Spinal cord (tissue), 10 donors: ENCODE measurements around the gene ZNF674. TPM values are rescaled to one million over a fixed set of nuclear protein-coding genes. Genes with fewer than 3 reads are reported as not detected.

Source experiments
- DNase-seq, 6 donors: peaks; one replicate each; pipeline versions ENCODE4 v3.0.0 to v3.0.0-alpha.2; 2013 to 2015; ENCODE audit warnings: low spot score in 6 of 6, low read depth in 4 of 6
- H3K27ac ChIP-seq: one replicate; pipeline ENCODE4 v1.5.1; 2013; ENCODE audit warnings: low read depth, low read length, control low read depth
- H3K27me3 ChIP-seq: one replicate; pipeline ENCODE4 v1.6.1; 2013; ENCODE audit warnings: low read length; ENCODE audit not compliant: control insufficient read depth, insufficient read depth
- H3K36me3 ChIP-seq: one replicate; pipeline ENCODE4 v1.6.1; 2013; ENCODE audit warnings: low read length; ENCODE audit not compliant: control insufficient read depth, insufficient read depth
- H3K4me1 ChIP-seq: one replicate; pipeline ENCODE4 v1.6.1; 2013; ENCODE audit warnings: low read length; ENCODE audit not compliant: control insufficient read depth, insufficient read depth
- H3K4me3 ChIP-seq: one replicate; pipeline ENCODE4 v1.5.1; 2013; ENCODE audit warnings: low read depth, low read length, control low read depth
- H3K9me3 ChIP-seq: one replicate; pipeline ENCODE4 v1.6.1; 2013; ENCODE audit warnings: low read length; ENCODE audit not compliant: control insufficient read depth, insufficient read depth
- WGBS: methylation state at CpG from one replicate; pipeline ENCODE4 v1.1.5; 2013; ENCODE audit warnings: missing lambda C conversion rate; ENCODE audit not compliant: insufficient coverage; 5-methylcytosine and 5-hydroxymethylcytosine counted together
- polyA plus RNA-seq, 2 donors: library from polyadenylated mRNA; unstranded; fragments of 120-200 nt; gene quantifications; one replicate each; pipeline ENCODE4 v1.2.1, GENCODE V29; 2013; ENCODE audit not compliant: insufficient read length in 2 of 2
- total RNA-seq, 2 donors: library from RNA; depleted of rRNA in 1 of 2; stranded (reverse); fragments of 120-200 nt in 1 of 2; fragments of >200 nt in 1 of 2; gene quantifications; one replicate each; pipeline versions ENCODE4 v1.2.3 to v1.2.4, GENCODE V29; 2013 to 2014
- donor health status: healthy.

The ZNF674 gene
- total and polyA plus RNA-seq, 4 donors = 7.0 to 7.8 (median 7.2) TPM

DNA sequence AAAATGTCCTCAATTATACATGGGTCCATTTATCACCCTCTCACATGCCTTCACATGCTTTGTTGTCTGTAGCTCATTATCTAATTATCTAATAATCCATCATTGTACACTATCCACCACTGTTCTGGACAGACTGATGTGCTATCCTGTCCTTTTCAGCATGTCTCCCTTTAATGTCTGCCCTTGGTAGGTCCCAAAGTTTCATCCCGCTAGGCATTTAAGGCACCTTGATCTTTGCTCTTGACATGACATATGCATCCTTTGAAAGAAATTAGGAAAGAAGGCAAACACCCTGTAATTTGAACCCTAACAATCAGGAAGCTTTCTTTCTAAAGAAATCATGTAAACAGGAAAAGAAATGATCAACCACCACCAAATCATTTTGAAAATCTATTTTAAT, 34.0 kb upstream of the ZNF674 start:
- WGBS = no CpG with 5 or more reads among the region's 1 CpG
- Histone ChIP-seq H3K4me1 (peaks cover 4% of the 10 kb centered on the region), H3K27me3 (peaks cover 3% of the 10 kb centered on the region), H3K36me3 (no peaks in the 10 kb centered on the region), H3K27ac (no peak overlapping the region), H3K9me3 (no peaks in the 10 kb centered on the region), H3K4me3 (no peak overlapping the region)
- no peak for DNase-seq

DNA sequence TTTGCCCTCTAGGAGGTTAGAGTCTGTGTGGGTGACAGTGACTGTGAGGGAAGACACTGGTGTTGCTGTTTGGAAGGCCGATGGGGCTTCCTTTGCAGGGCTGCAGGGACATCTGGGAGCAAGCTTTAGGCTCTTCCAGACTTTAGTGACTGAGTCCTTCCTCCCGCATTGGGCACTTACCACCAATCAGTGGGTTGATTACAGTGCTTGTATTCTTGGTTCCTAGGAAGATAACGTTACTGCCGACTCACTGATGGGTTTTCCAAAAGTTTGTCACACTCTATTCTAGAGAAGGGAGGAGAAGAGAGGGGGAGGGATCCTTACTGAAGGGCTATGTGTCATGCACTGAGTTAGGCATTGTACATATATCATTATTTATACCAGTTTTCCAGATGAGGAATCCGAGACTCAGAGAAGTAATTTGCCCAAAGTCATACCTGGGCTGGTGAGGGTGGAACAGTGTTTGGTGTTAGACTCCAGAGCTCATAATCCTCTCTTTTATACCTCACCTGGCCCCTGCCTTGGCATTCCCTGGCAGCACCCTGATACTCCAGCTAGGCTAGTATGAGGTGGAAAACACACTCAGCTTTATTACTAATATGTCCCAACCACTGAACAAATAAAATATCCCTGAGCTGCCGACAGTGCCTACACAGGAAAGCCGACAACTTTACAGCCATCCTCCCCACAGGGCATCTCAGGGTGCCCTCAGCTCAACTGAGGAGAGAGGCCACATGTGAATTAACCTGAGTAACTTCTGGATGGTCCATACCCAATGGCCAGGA, 32.2 kb upstream of the ZNF674 start:
- DNase-seq = no peak
- Histone ChIP-seq H3K4me1 (no peaks in the 10 kb centered on the region), H3K27ac (no peak overlapping the region), H3K27me3 (peaks cover 5% of the 10 kb centered on the region), H3K4me3 (no peak overlapping the region), H3K36me3 (no peaks in the 10 kb centered on the region), H3K9me3 (no peaks in the 10 kb centered on the region)
- WGBS = 33% methylated on average over 1 of the region's 7 CpGs

DNA sequence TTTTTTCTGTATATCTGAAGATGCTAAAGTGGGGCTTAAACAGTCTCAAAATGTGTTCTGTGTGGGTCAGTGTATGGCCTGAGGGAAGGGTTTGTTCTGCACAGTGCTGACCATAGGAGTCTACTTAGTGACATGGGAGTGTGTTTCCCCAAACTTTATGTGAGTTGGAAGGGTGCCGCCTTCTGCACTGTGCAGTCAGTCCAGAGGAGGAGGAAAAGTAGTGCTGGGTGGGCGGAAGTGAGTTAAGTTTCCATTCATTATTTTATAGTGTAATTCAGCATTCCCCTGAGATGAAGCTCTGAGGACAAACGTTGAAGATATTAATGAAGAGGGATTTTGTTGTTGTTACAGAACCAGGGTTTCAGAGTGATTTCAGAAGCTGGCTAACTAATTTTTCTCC, 31.2 kb upstream of the ZNF674 start:
- Histone ChIP-seq H3K4me1 (no peaks in the 10 kb centered on the region), H3K27me3 (peaks cover 5% of the 10 kb centered on the region), H3K4me3 (peak overlapping the region; percentile 33), H3K27ac (peak overlapping the region; percentile 29), H3K9me3 (no peaks in the 10 kb centered on the region), H3K36me3 (no peaks in the 10 kb centered on the region)
- peak in 1 of 6 donors; percentile 10 for DNase-seq
- 40% methylated on average over 1 of the region's 3 CpGs for WGBS

DNA sequence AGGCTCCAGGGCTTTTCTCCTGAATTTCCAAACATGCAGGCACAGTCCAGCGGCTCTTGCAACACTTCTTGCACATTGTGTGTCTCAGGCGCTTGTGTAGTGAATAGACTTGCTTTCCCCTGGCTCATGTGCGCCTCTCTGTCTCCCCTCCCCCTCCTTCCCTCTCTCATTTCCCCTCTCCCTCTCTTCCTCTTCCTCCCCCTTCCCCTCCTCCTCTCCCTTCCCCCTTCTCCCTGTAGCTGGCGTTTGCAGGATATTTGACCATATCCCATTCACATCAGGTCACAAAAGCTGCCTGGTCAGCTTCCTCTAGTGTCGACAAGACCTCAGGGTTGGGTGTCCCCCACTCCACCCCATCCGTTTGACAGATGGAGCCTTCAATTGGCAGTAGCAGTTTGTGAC, 30.8 kb upstream of the ZNF674 start:
- Histone ChIP-seq H3K36me3 (no peaks in the 10 kb centered on the region), H3K4me3 (peak overlapping the region; percentile 33), H3K4me1 (no peaks in the 10 kb centered on the region), H3K27ac (peak overlapping the region; percentile 29), H3K27me3 (peaks cover 5% of the 10 kb centered on the region), H3K9me3 (no peaks in the 10 kb centered on the region)
- WGBS = 19% methylated on average over 4 of the region's 6 CpGs
- DNase-seq = peak in 2 of 6 donors; percentile 31 to 44

DNA sequence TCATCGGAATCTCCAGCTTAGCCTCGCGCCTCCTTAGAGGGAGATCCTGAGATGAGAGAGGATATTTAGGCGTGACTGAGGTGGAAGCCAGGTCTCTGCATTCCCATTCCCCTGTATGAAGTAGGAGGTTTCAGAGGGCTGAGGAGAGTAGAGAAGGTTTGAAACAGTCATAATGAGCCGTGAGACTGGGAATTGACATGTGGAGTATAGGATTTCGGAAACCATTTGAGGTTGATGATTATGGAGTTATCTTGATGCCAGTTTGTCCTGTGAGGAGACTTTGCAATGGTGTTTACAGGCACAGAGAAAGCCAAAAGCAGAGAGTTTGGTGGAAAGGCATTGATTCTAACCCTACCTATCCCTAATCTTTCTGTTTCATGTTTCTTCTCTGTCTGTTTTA, 30.4 kb upstream of the ZNF674 start:
- Histone ChIP-seq H3K27me3 (peaks cover 5% of the 10 kb centered on the region), H3K9me3 (no peaks in the 10 kb centered on the region), H3K4me1 (no peaks in the 10 kb centered on the region), H3K36me3 (no peaks in the 10 kb centered on the region), H3K4me3 (peak overlapping the region; percentile 33), H3K27ac (no peak overlapping the region)
- peak in 2 of 6 donors; percentile 9 to 14 for DNase-seq
- 29% methylated on average over 3 of the region's 6 CpGs for WGBS

DNA sequence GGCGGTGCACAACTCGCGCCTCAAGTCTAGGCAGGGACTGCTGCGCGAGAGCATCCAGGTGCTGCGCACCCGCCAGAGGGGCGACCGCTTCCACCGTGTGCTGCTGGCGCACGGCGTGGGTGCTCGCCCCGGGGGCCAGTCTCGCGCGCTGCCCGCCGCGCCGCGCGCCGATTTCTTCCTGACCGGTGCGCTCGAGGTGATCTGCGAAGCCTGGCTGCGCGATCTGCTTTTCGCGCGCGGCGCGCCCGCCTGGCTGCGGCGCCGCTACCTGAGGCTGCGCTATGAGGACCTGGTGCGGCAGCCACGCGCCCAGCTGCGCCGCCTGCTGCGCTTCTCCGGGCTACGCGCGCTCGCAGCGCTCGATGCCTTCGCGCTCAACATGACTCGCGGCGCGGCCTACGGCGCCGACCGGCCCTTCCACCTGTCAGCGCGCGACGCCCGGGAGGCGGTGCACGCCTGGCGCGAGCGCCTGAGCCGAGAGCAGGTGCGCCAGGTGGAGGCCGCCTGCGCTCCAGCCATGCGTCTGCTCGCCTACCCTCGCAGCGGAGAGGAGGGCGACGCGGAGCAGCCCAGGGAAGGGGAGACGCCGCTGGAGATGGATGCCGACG, 29.7 kb upstream of the ZNF674 start:
- WGBS = 26% methylated on average over 90 of the region's 90 CpGs
- H3K36me3 ChIP-seq = no peaks in the 10 kb centered on the region
- peak overlapping the region; percentile 51 for H3K4me3 ChIP-seq
- H3K9me3 ChIP-seq = no peaks in the 10 kb centered on the region
- no peak overlapping the region for H3K27ac ChIP-seq
- peak in 2 of 6 donors; percentile 45 to 66 for DNase-seq
- peaks cover 5% of the 10 kb centered on the region for H3K27me3 ChIP-seq
- no peaks in the 10 kb centered on the region for H3K4me1 ChIP-seq

DNA sequence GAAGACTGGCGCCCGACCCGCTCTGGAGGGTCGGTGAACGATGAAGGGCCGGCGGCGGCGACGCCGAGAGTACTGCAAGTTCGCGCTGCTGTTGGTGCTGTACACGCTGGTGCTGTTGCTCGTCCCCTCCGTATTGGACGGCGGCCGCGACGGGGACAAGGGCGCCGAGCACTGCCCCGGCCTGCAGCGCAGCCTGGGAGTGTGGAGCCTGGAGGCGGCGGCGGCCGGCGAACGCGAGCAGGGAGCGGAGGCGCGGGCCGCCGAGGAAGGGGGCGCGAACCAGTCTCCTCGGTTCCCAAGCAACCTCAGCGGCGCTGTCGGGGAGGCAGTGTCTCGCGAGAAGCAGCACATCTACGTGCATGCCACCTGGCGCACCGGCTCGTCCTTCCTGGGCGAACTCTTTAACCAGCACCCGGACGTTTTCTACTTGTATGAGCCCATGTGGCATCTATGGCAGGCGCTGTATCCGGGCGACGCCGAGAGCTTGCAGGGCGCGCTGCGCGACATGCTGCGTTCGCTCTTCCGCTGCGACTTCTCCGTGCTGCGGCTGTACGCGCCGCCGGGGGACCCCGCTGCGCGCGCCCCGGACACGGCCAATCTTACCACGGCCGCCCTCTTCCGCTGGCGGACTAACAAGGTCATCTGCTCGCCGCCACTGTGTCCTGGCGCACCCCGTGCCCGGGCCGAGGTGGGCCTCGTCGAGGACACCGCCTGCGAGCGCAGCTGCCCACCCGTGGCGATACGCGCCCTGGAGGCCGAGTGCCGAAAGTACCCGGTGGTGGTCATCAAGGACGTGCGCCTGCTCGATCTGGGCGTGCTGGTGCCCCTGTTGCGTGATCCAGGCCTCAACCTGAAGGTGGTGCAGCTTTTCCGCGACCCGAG, 28.9 kb upstream of the ZNF674 start:
- H3K27me3 ChIP-seq = peaks cover 5% of the 10 kb centered on the region
- H3K27ac ChIP-seq = no peak overlapping the region
- H3K9me3 ChIP-seq = no peaks in the 10 kb centered on the region
- WGBS = 28% methylated on average over 107 of the region's 107 CpGs
- DNase-seq = peak in 2 of 6 donors; percentile 61 to 69
- H3K36me3 ChIP-seq = no peaks in the 10 kb centered on the region
- no peaks in the 10 kb centered on the region for H3K4me1 ChIP-seq
- H3K4me3 ChIP-seq = peak overlapping the region; percentile 51

DNA sequence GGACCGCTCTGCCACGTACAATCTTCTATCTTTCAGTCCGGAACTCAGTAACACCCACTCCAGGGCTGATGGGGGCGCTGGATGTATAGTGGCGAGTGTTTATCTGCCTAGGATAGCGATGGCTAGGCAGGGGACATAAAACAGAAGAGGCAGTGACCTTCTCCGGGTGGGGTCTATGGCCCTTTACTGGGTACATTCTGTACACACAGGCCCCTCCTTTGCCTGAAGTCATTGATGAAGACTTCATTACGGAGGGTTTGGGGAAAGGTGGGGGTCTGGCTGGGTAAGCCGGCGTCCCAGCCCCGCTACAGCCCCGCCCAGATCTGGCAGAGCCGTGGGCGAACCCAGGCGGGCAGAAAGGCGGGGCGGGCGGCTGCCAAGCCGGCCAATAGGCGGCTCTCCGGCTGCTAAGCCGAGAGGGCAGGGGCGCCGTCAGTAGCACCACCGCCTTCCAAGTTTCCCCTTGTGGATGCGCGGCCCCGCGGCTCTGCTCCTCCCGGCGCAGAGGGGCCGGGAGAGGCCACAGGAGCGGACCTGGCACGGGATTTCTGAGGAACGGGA, 28.2 kb upstream of the ZNF674 start, which contains the start of gene CHST7:
CHST7 (plus strand) TSS at position 435 of the 561 bp plus-strand sequence. CDS start 167 bp downstream, outside the sequence.
- Histone ChIP-seq H3K27me3 (peaks cover 5% of the 10 kb centered on the region), H3K36me3 (no peaks in the 10 kb centered on the region), H3K9me3 (no peaks in the 10 kb centered on the region), H3K4me1 (no peaks in the 10 kb centered on the region), H3K27ac (no peak within 1 kb of the TSS), H3K4me3 (peak within 1 kb of the TSS; percentile 51)
- peak in 2 of 6 donors; percentile 72 to 75 for DNase-seq
- WGBS = 24% methylated on average over 32 of the region's 35 CpGs

DNA sequence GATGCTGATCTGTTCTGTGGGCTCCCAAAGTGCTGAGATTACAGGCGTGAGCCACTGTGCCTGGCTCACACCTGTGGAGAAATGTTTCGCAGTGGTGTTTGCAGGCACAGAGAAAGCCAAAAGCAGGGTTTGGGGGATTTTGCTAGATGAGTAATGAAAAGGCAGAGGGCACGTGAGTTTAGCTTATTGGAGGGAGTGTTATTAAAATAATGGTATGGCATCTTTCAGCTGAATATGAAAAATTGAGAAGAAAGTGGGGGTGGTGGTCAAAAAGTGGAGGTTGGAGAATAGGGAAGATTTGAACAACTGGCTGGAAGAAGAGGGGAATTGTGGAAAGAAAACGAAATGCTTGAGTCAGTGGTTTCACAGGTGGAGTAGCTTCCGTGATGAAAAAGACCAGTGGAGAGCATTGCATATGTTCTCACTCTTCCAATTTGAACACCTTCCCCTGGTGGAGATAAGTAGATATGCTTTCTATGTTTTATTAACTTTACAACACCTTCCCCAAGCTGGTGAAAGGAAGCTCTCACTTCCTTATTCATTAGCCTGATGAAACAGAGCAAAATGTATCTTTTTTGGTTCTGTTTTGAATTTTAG, 27.2 kb upstream of the ZNF674 start:
- no peak overlapping the region for H3K4me3 ChIP-seq
- H3K9me3 ChIP-seq = no peaks in the 10 kb centered on the region
- H3K4me1 ChIP-seq = no peaks in the 10 kb centered on the region
- WGBS = 85% methylated on average over 3 of the region's 5 CpGs
- H3K36me3 ChIP-seq = no peaks in the 10 kb centered on the region
- H3K27ac ChIP-seq = no peak overlapping the region
- no peak for DNase-seq
- H3K27me3 ChIP-seq = peaks cover 5% of the 10 kb centered on the region
